HepG2 (cell line): Measurements from ENCODE around the gene CPNE8. TPM values are rescaled to one million over a fixed set of nuclear protein-coding genes. Genes with fewer than 3 reads are reported as not detected.

Source experiments
- ATAC-seq: fragments of 200-7000 bp; cut with Tn5 transposase; 3 replicates; pipeline ENCODE4 v1.9.1; 2020; ENCODE audit warnings: mild to moderate bottlenecking, moderate library complexity
- BruUV-seq: library from RNA; stranded (reverse); fragments of 400-500 nt; replicated peaks from 2 replicates; lab custom pipeline; 2021; lab: Mats Ljungman, UMichigan
- CTCF ChIA-PET: fragments of 300-600 bp; formaldehyde crosslinking; extraction: SDS; loops from one replicate; lab custom pipeline; 2021; ENCODE audit warnings: low total read pairs, inconsistent platforms, low intra/inter-chr PET ratio; lab: Yijun Ruan, JAX
- POLR2A ChIA-PET: fragments of 350-600 bp; sonication (Branson Sonifier 250); formaldehyde crosslinking; loops from one replicate; lab custom pipeline; 2020; ENCODE audit warnings: antibody characterized with exemption, inconsistent platforms; lab: Yijun Ruan, JAX
- DNase-seq: peaks from one replicate; pipeline ENCODE4 v3.0.0-alpha.2; 2015; ENCODE audit warnings: low spot score
- FAIRE-seq: peaks from 3 replicates; lab custom pipeline; 2011; peaks lifted over from hg19 to GRCh38; lab: Jason Lieb, UNC
- H2AFZ ChIP-seq: one replicate; pipeline ENCODE4 v1.6.1; 2011; ENCODE audit warnings: low read length, inconsistent platforms
- H3K27ac ChIP-seq: fragments of 300-600 bp; 3 replicates; pipeline ENCODE4 v1.8.0; 2011; ENCODE audit warnings: mixed run types, mild to moderate bottlenecking, mixed read lengths, low read length, inconsistent platforms; ENCODE audit not compliant: insufficient read depth; ENCODE audit errors: extremely low read length
- H3K27me3 ChIP-seq, 2 experiments: fragments of 200-600 bp in 1 of 2; 2 replicates in 1 of 2; 3 replicates in 1 of 2; pipeline versions ENCODE4 v1.6.0 to v1.8.0; 2011; ENCODE audit warnings: low read length in 2 of 2, mild to moderate bottlenecking in 2 of 2, moderate library complexity in 2 of 2, inconsistent platforms in 1 of 2; ENCODE audit not compliant: insufficient read depth in 2 of 2, control insufficient read depth in 1 of 2
- H3K36me3 ChIP-seq, 2 experiments: fragments of 200-600 bp in 1 of 2; replicated peaks in 1 of 2; 2 replicates in 1 of 2; 3 replicates in 1 of 2; pipeline versions ENCODE4 v1.5.1 to v1.8.0; 2011; ENCODE audit warnings: low read length in 2 of 2, inconsistent platforms in 1 of 2; ENCODE audit not compliant: insufficient read depth in 2 of 2, control insufficient read depth in 1 of 2
- H3K4me1 ChIP-seq: 2 replicates; pipeline ENCODE4 v1.5.1; 2012; ENCODE audit warnings: low read length, inconsistent platforms; ENCODE audit not compliant: insufficient read depth
- H3K4me2 ChIP-seq: 2 replicates; pipeline ENCODE4 v1.6.0; 2011; ENCODE audit warnings: low read depth, low read length, inconsistent platforms
- H3K4me3 ChIP-seq, 3 experiments: fragments of 200-600 bp in 1 of 3; sonication (generic), shearing (Covaris generic) in 1 of 3; replicated peaks in 1 of 3; 2 replicates each; pipeline ENCODE4 v1.5.1; 2011 to 2016; ENCODE audit warnings: low read length in 3 of 3, inconsistent platforms in 2 of 3, low read depth in 2 of 3, mild to moderate bottlenecking in 2 of 3, control low read depth in 1 of 3, mixed read lengths in 1 of 3; ENCODE audit not compliant: insufficient read depth in 1 of 3
- H3K79me2 ChIP-seq: one replicate; pipeline ENCODE4 v1.6.1; 2011; ENCODE audit warnings: low read length, inconsistent platforms; ENCODE audit not compliant: insufficient read depth
- H3K9ac ChIP-seq: 2 replicates; pipeline ENCODE4 v1.6.0; 2011; ENCODE audit warnings: mild to moderate bottlenecking, low read depth, low read length, inconsistent platforms; ENCODE audit not compliant: insufficient read depth
- H3K9me3 ChIP-seq: 2 replicates; pipeline ENCODE4 v1.5.1; 2012; ENCODE audit warnings: mild to moderate bottlenecking, low read length
- H4K20me1 ChIP-seq: 2 replicates; pipeline ENCODE4 v1.6.0; 2011; ENCODE audit warnings: inconsistent platforms, mild to moderate bottlenecking, low read length, moderate library complexity; ENCODE audit not compliant: insufficient read depth
- ATF1 ChIP-seq: IDR thresholded peaks from 2 replicates; pipeline ENCODE4 v1.6.1; 2016; ENCODE audit warnings: mild to moderate bottlenecking, control low read depth
- BATF2 ChIP-seq: sonication (generic); formaldehyde crosslinking; IDR thresholded peaks from 2 replicates; pipeline ENCODE4 v1.8.0; 2022; ENCODE audit warnings: mild to moderate bottlenecking, missing genetic modification reagents, moderate library complexity
- ZNF83 ChIP-seq: sonication (generic); formaldehyde crosslinking; IDR thresholded peaks from 2 replicates; pipeline ENCODE4 v1.4.0; 2020; ENCODE audit warnings: missing genetic modification reagents, mild to moderate bottlenecking, borderline replicate concordance
- WGBS: methylation state at CpG from one replicate; pipeline ENCODE4 v1.1.6; 2017; ENCODE audit warnings: low lambda C conversion rate; 5-methylcytosine and 5-hydroxymethylcytosine counted together
- in situ Hi-C: cut with HindIII; loops from 2 replicates; pipeline ENCODE4 v1.10.0; 2017; ENCODE audit warnings: low pct_unique_long_range_greater_than_20kb; ENCODE audit not compliant: extremely low pct_ligation_motif_present
- intact Hi-C: fragments of 100-400 bp; cut with micrococcal nuclease; formaldehyde crosslinking; loops from one replicate; pipeline ENCODE4 v1.10.0; 2022; ENCODE audit not compliant: unreplicated experiment
- polyA plus RNA-seq, 8 experiments: library from polyadenylated mRNA; depleted of rRNA in 3 of 8; stranded (reverse) in 7 of 8; unstranded in 1 of 8; fragments of >200 nt; fragmentation: Illumina TruSeq in 4 of 8; extraction: Trizol in 4 of 8; gene quantifications; 2 replicates each; pipeline versions ENCODE4 v1.2.1 to v1.2.3, GENCODE V29; 2011 to 2016; ENCODE audit warnings: low read depth in 4 of 8, missing spikeins in 1 of 8, mixed read lengths in 1 of 8; ENCODE audit not compliant: insufficient read depth in 1 of 8
- total RNA-seq, 5 experiments: library from RNA; depleted of rRNA; stranded (reverse); fragments of >200 nt; fragmentation: Illumina TruSeq; extraction: Trizol; gene quantifications; 2 replicates each; pipeline ENCODE4 v1.2.3, GENCODE V29; 2016; ENCODE audit warnings: low read depth in 1 of 5

CPNE8 gene
- total and polyA plus RNA-seq, 2 of the 13 experiments (the other 11 are each of a cell fraction or from before 2014, with no cell fraction given) = 2.4 to 2.7 TPM

GRCh38 chr12:38639625-38640024 is 265.8 kb downstream of the CPNE8 start:
- POLR2A ChIA-PET = no interaction called here
- no peaks in the 10 kb centered on the region for H4K20me1 ChIP-seq
- ATAC-seq (no peak), DNase-seq (no peak), FAIRE-seq (no peak)
- TF ChIP-seq BATF2 (CRISPR knock-in tag) (no peak), ATF1 (CRISPR knock-in tag) (no peak)
- in situ Hi-C loops = no loop called here
- H3K79me2 ChIP-seq = no peaks in the 10 kb centered on the region
- no TSS peak for BruUV-seq
- CTCF ChIA-PET = no interaction called here
- WGBS = 12% methylated on average over 6 of the region's 7 CpGs
- H3K27me3 ChIP-seq = no peaks in the 10 kb centered on the region
- no peaks in the 10 kb centered on the region for H3K4me1 ChIP-seq
- intact Hi-C loops = no loop called here
- no peak overlapping the region for H2AFZ ChIP-seq
- H3K27ac ChIP-seq = no peak overlapping the region
- no peaks in the 10 kb centered on the region for H3K36me3 ChIP-seq
- H3K4me2 ChIP-seq = no peak overlapping the region
- H3K9me3 ChIP-seq = 0 out of 2 replicates have a peak, but pooled peaks cover 7% of the 10 kb centered on the region
- no peak overlapping the region for H3K4me3 ChIP-seq
- no peak overlapping the region for H3K9ac ChIP-seq

GRCh38 chr12:38638401-38638800 is 267.0 kb downstream of the CPNE8 start:
- FAIRE-seq = no peak

More at GRCh38 chr12:38638401-38638800, 267.0 kb downstream of the CPNE8 start:
- Histone ChIP-seq H4K20me1 (no peaks in the 10 kb centered on the region), H3K79me2 (no peaks in the 10 kb centered on the region), H3K27me3 (no peaks in the 10 kb centered on the region), H3K9me3 (peaks cover 9% of the 10 kb centered on the region; the same call in 1 of the 2 replicates), H3K4me3 (no peak overlapping the region), H3K4me1 (no peaks in the 10 kb centered on the region), H2AFZ (no peak overlapping the region), H3K36me3 (no peaks in the 10 kb centered on the region), H3K27ac (no peak overlapping the region), H3K9ac (no peak overlapping the region), H3K4me2 (no peak overlapping the region)
- BruUV-seq = no TSS peak
- ChIA-PET POLR2A (no interaction called here), CTCF (no interaction called here)
- intact Hi-C loops = no loop called here
- no peak for TF ChIP-seq ZNF83 (CRISPR knock-in tag)
- in situ Hi-C loops = no loop called here
- DNase-seq = no peak
- no peak for ATAC-seq
- WGBS = 28% methylated on average over 2 of the region's 2 CpGs
